Measurements from ENCODE around the gene RTP3. TPM values are rescaled to one million over a fixed set of nuclear protein-coding genes. Genes with fewer than 3 reads are reported as not detected.

Gene RTP3
- total and polyA plus RNA-seq, 2 of the 8 experiments (the other 6 are each of a cell fraction or from before 2014, with no cell fraction given) = 0.08 TPM; not detected in 1

DNA sequence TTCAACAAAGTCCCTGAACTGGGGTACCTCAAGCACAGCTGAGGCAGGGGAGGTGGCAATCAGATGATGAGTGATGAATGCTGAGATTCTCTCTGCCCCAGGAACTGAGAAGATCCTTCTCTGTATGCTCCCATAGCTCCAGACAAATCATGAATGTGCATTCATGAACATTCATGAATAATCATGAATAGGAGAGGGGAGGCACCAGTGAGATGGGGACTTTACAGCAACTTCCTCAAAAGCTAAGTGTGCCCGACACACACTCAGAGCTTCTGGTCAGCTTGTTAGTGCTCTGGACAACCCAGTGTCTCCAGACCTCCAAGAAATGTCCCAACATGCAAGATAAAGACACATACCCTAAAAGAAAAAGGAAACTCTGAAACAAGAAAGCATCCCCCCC is 44.1 kb downstream of the RTP3 start:
- DNase-seq (ENCODE audit: low read depth in 1 of 2, low spot score in 2 of 2) = no peak
- 100% methylated on average over 1 of the region's 1 CpG; no CpG with 5 or more reads in 1 of the 2 experiments for WGBS, 2 experiments (ENCODE audit: extremely low coverage in 1 of 2, insufficient coverage in 1 of 2, insufficient read length in 1 of 2, insufficient replicate concordance in 2 of 2, low coverage in 1 of 2, low lambda C conversion rate in 2 of 2, missing lambda C conversion rate in 1 of 2)
- POLR2A ChIA-PET (ENCODE audit: partially characterized antibody) = interaction anchor here (0.7 to 2.5 kb wide), 9 partner anchors 9 to 44 kb away, joined by 3 to 11 read pairs (median 4); partner anchors contain the start of gene RTP3
- no peak overlapping the region for H3K27ac ChIP-seq (ENCODE audit: low read depth, low read length)
- H2BK5ac ChIP-seq (ENCODE audit: low read depth, low read length) = no peak overlapping the region
- peak overlapping the region; percentile 26 for H4K91ac ChIP-seq (replicated peaks; ENCODE audit: insufficient read length, low read length)
- H3K4me1 ChIP-seq (replicated peaks in 1 of 4; ENCODE audit: control insufficient read depth in 3 of 4, insufficient read depth in 4 of 4, low read length in 3 of 4) = peaks cover 11 to 21% (median 19%) of the 10 kb centered on the region in 4 experiments
- H3K23me2 ChIP-seq (ENCODE audit: low read depth, low read length) = no peaks in the 10 kb centered on the region
- H4K8ac ChIP-seq (ENCODE audit: extremely low read depth, insufficient read depth, low read length) = no peak overlapping the region
- H3K23ac ChIP-seq (ENCODE audit: insufficient read length) = no peak overlapping the region
- no peak overlapping the region for H3K18ac ChIP-seq (ENCODE audit: extremely low read depth, low read length)
- H4K5ac ChIP-seq (ENCODE audit: insufficient read length, low read depth, low read length) = no peak overlapping the region
- no peaks in the 10 kb centered on the region for H4K20me1 ChIP-seq (replicated peaks in 1 of 2; ENCODE audit: control insufficient read depth in 1 of 2, insufficient read depth in 2 of 2, low read length in 2 of 2)
- no peaks in the 10 kb centered on the region for H3K9me3 ChIP-seq (ENCODE audit: insufficient read depth in 2 of 2, low read depth in 1 of 2, low read length in 1 of 2)
- TF ChIP-seq BRCA1 (IDR thresholded peaks at IDR 0.05; ENCODE audit: low read depth, low read length) = no peak
- no peaks in the 10 kb centered on the region for H3K79me1 ChIP-seq (ENCODE audit: low read depth, low read length)
- no peak for FAIRE-seq
- peak overlapping the region; percentile 26; the same call in 1 of the 2 replicates for H2AK5ac ChIP-seq (ENCODE audit: low read depth, low read length)
- no peak overlapping the region for H3K4me3 ChIP-seq (ENCODE audit: extremely low read depth in 1 of 4, insufficient read depth in 2 of 4, low read depth in 3 of 4, low read length in 4 of 4)
- no peak overlapping the region for H2BK120ac ChIP-seq (replicated peaks; ENCODE audit: low read depth, low read length)
- H3K9ac ChIP-seq (replicated peaks in 1 of 4; ENCODE audit: extremely low read depth in 1 of 4, low read depth in 3 of 4, low read length in 3 of 4) = no peak overlapping the region
- CTCF ChIA-PET (ENCODE audit: partially characterized antibody) = interaction anchor here (1.1 to 2.9 kb wide), 5 partner anchors 9 to 53 kb away, joined by 3 to 19 read pairs (median 6); no protein-coding TSS in a partner anchor
- H2BK15ac ChIP-seq (ENCODE audit: low read length) = peak overlapping the region; percentile 62; the same call in 1 of the 2 replicates
- H3K36me3 ChIP-seq (ENCODE audit: control insufficient read depth in 2 of 4, insufficient read depth in 4 of 4, low read length in 3 of 4) = no peaks in the 10 kb centered on the region
- H3K27me3 ChIP-seq (replicated peaks in 1 of 4; ENCODE audit: control insufficient read depth in 3 of 4, extremely low read depth in 1 of 4, insufficient read depth in 3 of 4, low read length in 3 of 4) = no peaks in the 10 kb centered on the region
- no peak overlapping the region for H3K56ac ChIP-seq (replicated peaks; ENCODE audit: insufficient read length, low read depth, low read length)
- no peak overlapping the region for H2AFZ ChIP-seq (ENCODE audit: low read length)
- no peak overlapping the region for H3K4ac ChIP-seq (replicated peaks; ENCODE audit: insufficient read length, low read depth, low read length)
- H3K4me2 ChIP-seq (ENCODE audit: insufficient read depth in 1 of 2, low read depth in 2 of 2, low read length in 2 of 2) = no peak overlapping the region
- H2BK20ac ChIP-seq (ENCODE audit: low read length) = peak overlapping the region; percentile 63; the same call in 1 of the 2 replicates
- H3K79me2 ChIP-seq (ENCODE audit: control insufficient read depth in 1 of 2, insufficient read depth in 2 of 2, low read length in 2 of 2) = no peaks in the 10 kb centered on the region
- no peak overlapping the region; the same call in 1 of the 2 replicates for H2BK12ac ChIP-seq (ENCODE audit: low read depth, low read length)
- H3K14ac ChIP-seq (ENCODE audit: insufficient read length) = no peak overlapping the region
